ENCODE measurements around the gene KIAA1586. TPM values are rescaled to one million over a fixed set of nuclear protein-coding genes. Genes with fewer than 3 reads are reported as not detected.

Gene KIAA1586
- total RNA-seq: 13.7 and 15.0 TPM in 2 replicates

GRCh38 chr6:57046332-57047256, at the start of gene KIAA1586:
Gene KIAA1586 (plus strand): TSS chr6:57046693. CDS start chr6:57046756, 63 bp downstream.

GRCh38 chr6:57089687-57090457, 43.4 kb downstream of the KIAA1586 start, which contains the start of gene ZNF451:
Gene ZNF451 (plus strand): TSS chr6:57090188. CDS start chr6:57090254, 66 bp downstream.

Small RNA genes within 50 kb of the gene (small RNA-seq; reads per million reads assigned to genes)
- gene FTH1P15: not detected

Other genes with a start within 250 kb of the KIAA1586 start
- 0.19 and 0.33 TPM in 2 replicates for gene BEND6, start 91.6 kb upstream of the KIAA1586 start, total RNA-seq
- 76.8 and 78.6 TPM in 2 replicates for gene ZNF451, start 43.5 kb downstream of the KIAA1586 start, total RNA-seq
- 2.3 and 2.7 TPM in 2 replicates for gene BAG2, start 125.6 kb downstream of the KIAA1586 start, total RNA-seq
- 6.5 and 9.4 TPM in 2 replicates for gene RAB23, start 175.6 kb downstream of the KIAA1586 start, total RNA-seq

All from vein endothelial cell (primary cell).